Activated CD4-positive, alpha-beta T cell treated with anti-CD3 and anti-CD28 coated beads, Interleukin-2, amount 50 U/mL, for 16 hours (primary cell): ENCODE results near the gene ZNF559.

ENCODE experiments used
- DNase-seq: peaks from one replicate; pipeline ENCODE4 v3.0.0-alpha.2; 2020

Gene ZNF559

GRCh38 chr19:9354651-9355050, 30.7 kb downstream of the ZNF559 start:
- no peak for DNase-seq

GRCh38 chr19:9362905-9363304, 38.9 kb downstream of the ZNF559 start, which contains the start of gene ZNF177:
ZNF177 (plus strand) TSS chr19:9363013; CDS start chr19:9378312, 15,299 bp downstream.
- DNase-seq: no peak

GRCh38 chr19:9370738-9371619, 47.0 kb downstream of the ZNF559 start:
- DNase-seq: no peak

GRCh38 chr19:9381361-9381785, 57.4 kb downstream of the ZNF559 start:
- DNase-seq: no peak
